ENCODE measurements around the gene LHFPL3. TPM values are rescaled to one million over a fixed set of nuclear protein-coding genes. Genes with fewer than 3 reads are reported as not detected.

The LHFPL3 gene
- total RNA-seq, 1 experiment from 2014 or later: not detected

DNA sequence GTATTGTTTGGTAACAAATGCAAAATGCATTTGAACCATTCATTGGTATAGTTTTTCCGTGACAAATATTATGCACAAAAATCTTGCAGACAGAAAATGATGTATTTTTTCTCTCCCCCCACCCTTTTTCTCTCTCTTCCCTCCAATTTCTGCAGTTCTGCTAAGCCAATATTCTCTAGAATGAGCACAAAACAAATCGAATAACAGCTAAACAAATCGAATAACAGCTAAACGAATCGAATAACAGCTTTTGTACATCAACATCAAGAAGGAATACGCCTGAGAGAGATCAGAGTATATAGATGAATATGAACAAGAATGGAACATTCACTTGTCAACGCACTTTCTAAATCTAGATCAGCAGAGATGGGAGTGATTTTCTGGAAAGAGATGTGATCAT, 577.6 kb downstream of the LHFPL3 start:
- Histone ChIP-seq H3K9ac (ENCODE audit: low read length) (no peak overlapping the region), H3K9me3 (ENCODE audit: control insufficient read depth in 1 of 2, insufficient read depth in 1 of 2, low read depth in 1 of 2, low read length in 2 of 2) (no peaks in the 10 kb centered on the region), H4K20me1 (ENCODE audit: insufficient read depth) (no peaks in the 10 kb centered on the region), H3K27ac (ENCODE audit: low read depth, low read length) (no peak overlapping the region), H2AFZ (ENCODE audit: low read depth, low read length, poor library complexity, severe bottlenecking) (no peak overlapping the region), H3K36me3 (ENCODE audit: control insufficient read depth in 1 of 2, insufficient read depth in 2 of 2, low read length in 2 of 2) (no peaks in the 10 kb centered on the region), H3K4me1 (ENCODE audit: control insufficient read depth in 1 of 2, insufficient read depth in 2 of 2, low read length in 2 of 2) (no peaks in the 10 kb centered on the region), H3K4me3 (replicated peaks in 1 of 2; ENCODE audit: low read depth in 1 of 2, low read length in 2 of 2) (no peak overlapping the region), H3K4me2 (ENCODE audit: low read length) (no peak overlapping the region), H3K9me2 (ENCODE audit: insufficient read depth) (no peaks in the 10 kb centered on the region), H3K79me2 (ENCODE audit: insufficient read depth, low read length) (no peaks in the 10 kb centered on the region), H3K27me3 (ENCODE audit: insufficient read depth, low read length) (peaks cover 21% of the 10 kb centered on the region)
- BruUV-seq (replicated peaks): no TSS peak
- ATAC-seq (no peak), DNase-seq (ENCODE audit: low read depth, low spot score) (no peak)
- intact Hi-C loops (cut with micrococcal nuclease): no loop called here
- ChIA-PET POLR2A (no interaction called here), RAD21 (ENCODE audit: low non-redundant PET in 1 of 2, low total read pairs in 2 of 2, uncharacterized antibody in 2 of 2, unreplicated experiment in 2 of 2) (no interaction called here), CTCF (interaction anchor here (0.8 kb wide), 1 partner anchor 22 kb away, joined by 5 read pairs; no protein-coding TSS in a partner anchor)
- TF ChIP-seq SIN3A (IDR thresholded peaks at IDR 0.05; ENCODE audit: low read depth): no peak
- no peak for TF ChIP-seq POLR2AphosphoS5 (IDR thresholded peaks at IDR 0.05; ENCODE audit: low read depth, low read length)
- TF ChIP-seq RAD21 (IDR thresholded peaks at IDR 0.05; ENCODE audit: low read depth): no peak
- no peak for TF ChIP-seq ZNF274 (IDR thresholded peaks at IDR 0.05; ENCODE audit: low read depth, low read length)
- TF ChIP-seq ELF1 (IDR thresholded peaks at IDR 0.05; ENCODE audit: borderline replicate concordance, low read depth): no peak
- no peak for TF ChIP-seq SP1 (IDR thresholded peaks at IDR 0.05; ENCODE audit: low read depth)
- TF ChIP-seq FOSL1 (IDR thresholded peaks at IDR 0.05; ENCODE audit: low read depth): no peak
- TF ChIP-seq TCF7L2 (IDR thresholded peaks at IDR 0.05; ENCODE audit: borderline replicate concordance, extremely low read depth, insufficient read depth, insufficient read length): no peak
- no peak for TF ChIP-seq ZFX (IDR thresholded peaks at IDR 0.05)
- no peak for TF ChIP-seq SRF (IDR thresholded peaks at IDR 0.05; ENCODE audit: low read depth)
- TF ChIP-seq, protein P1, sequence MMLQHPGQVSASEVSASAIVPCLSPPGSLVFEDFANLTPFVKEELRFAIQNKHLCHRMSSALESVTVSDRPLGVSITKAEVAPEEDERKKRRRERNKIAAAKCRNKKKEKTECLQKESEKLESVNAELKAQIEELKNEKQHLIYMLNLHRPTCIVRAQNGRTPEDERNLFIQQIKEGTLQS (IDR thresholded peaks at IDR 0.05): no peak
- TF ChIP-seq EZH2 (IDR thresholded peaks at IDR 0.05): no peak
- TF ChIP-seq, protein P2, sequence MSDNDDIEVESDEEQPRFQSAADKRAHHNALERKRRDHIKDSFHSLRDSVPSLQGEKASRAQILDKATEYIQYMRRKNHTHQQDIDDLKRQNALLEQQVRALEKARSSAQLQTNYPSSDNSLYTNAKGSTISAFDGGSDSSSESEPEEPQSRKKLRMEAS (IDR thresholded peaks at IDR 0.05): no peak
- TF ChIP-seq EZH2phosphoT487 (IDR thresholded peaks at IDR 0.05; ENCODE audit: borderline replicate concordance): no peak
- TF ChIP-seq, protein P3, sequence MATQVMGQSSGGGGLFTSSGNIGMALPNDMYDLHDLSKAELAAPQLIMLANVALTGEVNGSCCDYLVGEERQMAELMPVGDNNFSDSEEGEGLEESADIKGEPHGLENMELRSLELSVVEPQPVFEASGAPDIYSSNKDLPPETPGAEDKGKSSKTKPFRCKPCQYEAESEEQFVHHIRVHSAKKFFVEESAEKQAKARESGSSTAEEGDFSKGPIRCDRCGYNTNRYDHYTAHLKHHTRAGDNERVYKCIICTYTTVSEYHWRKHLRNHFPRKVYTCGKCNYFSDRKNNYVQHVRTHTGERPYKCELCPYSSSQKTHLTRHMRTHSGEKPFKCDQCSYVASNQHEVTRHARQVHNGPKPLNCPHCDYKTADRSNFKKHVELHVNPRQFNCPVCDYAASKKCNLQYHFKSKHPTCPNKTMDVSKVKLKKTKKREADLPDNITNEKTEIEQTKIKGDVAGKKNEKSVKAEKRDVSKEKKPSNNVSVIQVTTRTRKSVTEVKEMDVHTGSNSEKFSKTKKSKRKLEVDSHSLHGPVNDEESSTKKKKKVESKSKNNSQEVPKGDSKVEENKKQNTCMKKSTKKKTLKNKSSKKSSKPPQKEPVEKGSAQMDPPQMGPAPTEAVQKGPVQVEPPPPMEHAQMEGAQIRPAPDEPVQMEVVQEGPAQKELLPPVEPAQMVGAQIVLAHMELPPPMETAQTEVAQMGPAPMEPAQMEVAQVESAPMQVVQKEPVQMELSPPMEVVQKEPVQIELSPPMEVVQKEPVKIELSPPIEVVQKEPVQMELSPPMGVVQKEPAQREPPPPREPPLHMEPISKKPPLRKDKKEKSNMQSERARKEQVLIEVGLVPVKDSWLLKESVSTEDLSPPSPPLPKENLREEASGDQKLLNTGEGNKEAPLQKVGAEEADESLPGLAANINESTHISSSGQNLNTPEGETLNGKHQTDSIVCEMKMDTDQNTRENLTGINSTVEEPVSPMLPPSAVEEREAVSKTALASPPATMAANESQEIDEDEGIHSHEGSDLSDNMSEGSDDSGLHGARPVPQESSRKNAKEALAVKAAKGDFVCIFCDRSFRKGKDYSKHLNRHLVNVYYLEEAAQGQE (IDR thresholded peaks at IDR 0.05; ENCODE audit: low read depth): no peak
- TF ChIP-seq JUND (IDR thresholded peaks at IDR 0.05): no peak
